ENCODE data around the gene TEX2.

DNA sequence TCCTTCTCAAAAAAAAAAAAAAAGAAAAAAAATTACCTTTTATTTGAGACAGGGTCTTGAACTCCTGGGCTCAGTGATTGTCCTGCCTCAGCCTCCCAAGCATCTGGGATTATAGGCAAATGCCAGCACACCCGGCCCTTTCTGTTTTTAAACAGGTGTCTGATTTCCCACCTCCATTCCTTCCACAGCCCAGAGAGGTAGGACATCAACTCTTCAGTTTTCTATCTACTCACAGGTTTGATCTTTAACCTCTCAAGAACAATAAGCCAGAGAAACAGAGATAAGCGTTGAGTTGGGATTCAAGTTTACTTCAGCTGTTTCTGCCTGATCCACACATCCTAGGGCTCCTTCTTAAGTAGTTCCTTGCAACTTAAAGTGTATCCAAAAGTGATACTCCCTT lies 41.5 kb upstream of the TEX2 start:
- TF ChIP-seq, protein P1, sequence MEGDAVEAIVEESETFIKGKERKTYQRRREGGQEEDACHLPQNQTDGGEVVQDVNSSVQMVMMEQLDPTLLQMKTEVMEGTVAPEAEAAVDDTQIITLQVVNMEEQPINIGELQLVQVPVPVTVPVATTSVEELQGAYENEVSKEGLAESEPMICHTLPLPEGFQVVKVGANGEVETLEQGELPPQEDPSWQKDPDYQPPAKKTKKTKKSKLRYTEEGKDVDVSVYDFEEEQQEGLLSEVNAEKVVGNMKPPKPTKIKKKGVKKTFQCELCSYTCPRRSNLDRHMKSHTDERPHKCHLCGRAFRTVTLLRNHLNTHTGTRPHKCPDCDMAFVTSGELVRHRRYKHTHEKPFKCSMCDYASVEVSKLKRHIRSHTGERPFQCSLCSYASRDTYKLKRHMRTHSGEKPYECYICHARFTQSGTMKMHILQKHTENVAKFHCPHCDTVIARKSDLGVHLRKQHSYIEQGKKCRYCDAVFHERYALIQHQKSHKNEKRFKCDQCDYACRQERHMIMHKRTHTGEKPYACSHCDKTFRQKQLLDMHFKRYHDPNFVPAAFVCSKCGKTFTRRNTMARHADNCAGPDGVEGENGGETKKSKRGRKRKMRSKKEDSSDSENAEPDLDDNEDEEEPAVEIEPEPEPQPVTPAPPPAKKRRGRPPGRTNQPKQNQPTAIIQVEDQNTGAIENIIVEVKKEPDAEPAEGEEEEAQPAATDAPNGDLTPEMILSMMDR (IDR thresholded peaks at IDR 0.05; ENCODE audit: low read depth, low read length): no peak
- TF ChIP-seq EZH2phosphoT487 (IDR thresholded peaks at IDR 0.05; ENCODE audit: low read depth): no peak

Data from OCI-LY3 (cell line).